Measurements from ENCODE around the gene CBLN3.
"Not testable (repeated sequence)": the region's sequence is repeated elsewhere in the genome, so short reads cannot be mapped to it uniquely, and the experiment has no call there.

The CBLN3 gene

DNA sequence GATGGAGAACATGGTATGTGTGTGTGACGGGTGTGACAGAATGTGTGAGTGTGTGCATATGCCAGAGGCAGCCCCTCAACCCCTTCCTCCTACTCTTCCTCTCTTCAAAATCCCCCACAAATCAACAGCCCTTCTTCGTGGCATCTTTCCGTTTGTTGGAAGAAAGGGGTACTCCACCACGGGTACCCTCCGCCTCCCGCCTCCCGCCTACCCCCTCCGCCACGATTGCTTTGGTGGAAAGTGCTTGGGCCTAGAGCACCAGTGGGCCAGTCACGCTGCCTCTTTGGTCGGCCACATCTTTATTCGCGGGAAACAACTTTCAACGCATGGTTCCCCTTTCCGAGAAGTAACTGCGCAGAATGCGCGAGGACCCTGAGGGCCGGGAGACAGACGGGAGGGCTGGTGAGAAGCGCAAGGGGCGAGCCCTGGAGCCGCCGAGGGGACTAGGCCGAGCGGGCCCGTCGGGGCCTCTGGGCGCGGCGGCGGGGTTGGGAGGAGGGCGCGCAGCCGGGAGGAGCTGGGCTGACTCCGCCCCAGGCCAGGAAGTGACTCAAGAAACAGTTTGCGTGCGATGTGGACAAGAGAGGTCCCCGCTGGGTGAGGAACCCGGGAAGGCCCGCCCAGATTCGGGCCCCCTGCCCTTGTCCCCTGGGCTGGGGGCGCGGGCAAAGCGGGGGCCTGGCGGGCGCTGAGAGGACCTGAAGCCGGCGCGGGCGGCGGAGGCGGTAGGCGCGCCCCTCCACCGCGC is at the start of gene CBLN3, which contains the start of gene KHNYN:
CBLN3 (minus strand) TSS at position 274 of the 748 bp plus-strand sequence. CDS start 614 bp downstream, outside the sequence.
KHNYN (plus strand) TSS at position 560 of the 748 bp plus-strand sequence. CDS start 777 bp downstream, outside the sequence.
- peak; percentile 80 to 81 for DNase-seq (ENCODE audit: low read depth in 2 of 2)

DNA sequence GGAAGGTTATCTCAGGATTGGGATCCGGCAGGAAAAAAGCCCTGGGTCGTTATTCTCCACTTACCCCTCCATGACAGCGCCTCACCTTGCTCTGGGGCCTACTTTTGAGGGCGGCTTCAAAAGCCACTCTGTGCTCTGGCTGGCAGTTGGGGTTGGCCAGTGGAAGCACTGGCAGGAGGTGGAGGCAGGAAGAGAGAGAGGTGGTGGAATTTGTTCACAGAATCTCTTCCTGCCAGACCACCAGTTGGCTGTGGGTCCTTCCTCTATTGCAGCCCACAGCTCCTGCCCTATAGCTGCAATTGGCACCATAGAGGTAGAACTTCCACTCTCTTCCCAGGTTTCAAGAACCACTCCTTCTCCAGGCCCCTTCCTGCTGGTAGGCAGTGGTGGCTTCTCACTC is 45.8 kb upstream of the CBLN3 start:
- no peak for DNase-seq (ENCODE audit: low read depth in 2 of 2)

DNA sequence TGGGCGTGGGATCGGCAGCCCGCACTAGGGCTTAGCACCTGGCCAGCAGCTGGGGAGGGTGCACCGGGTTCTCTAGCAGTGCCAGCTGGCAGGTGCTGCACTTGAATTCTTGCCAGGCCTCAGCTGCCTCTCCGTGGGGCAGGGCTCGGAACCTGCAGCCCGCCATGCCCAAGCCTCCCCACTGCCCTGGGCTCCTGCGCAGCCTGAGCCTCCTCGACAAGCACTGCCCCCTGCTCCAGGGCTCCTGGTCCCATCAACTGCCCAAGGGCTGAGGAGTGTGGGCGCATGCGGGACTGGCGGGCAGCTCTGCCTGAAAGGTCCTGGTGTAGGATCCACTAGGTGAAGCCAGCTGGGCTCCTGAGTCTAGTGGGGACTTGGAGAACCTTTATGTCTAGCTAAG is 43.7 kb upstream of the CBLN3 start:
- DNase-seq (ENCODE audit: low read depth in 2 of 2): no peak

DNA sequence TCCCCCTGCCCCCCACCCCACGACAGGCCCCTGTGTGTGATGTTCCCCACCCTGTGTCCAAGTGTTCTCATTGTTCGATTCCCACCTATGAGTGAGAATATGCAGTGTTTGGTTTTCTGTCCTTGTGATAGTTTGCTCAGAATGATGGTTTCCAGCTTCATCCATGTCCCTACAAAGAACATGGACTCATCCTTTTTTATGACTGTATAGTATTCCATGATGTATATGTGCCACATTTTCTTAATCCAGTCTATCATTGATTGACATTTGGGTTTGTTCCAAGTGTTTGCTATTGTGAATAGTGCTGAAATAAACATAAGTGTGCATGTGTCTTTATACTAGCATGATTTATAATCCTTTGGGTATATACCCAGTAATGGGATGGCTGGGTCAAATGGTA is 41.0 kb upstream of the CBLN3 start:
- DNase-seq (ENCODE audit: low read depth in 2 of 2): not testable (repeated sequence)

DNA sequence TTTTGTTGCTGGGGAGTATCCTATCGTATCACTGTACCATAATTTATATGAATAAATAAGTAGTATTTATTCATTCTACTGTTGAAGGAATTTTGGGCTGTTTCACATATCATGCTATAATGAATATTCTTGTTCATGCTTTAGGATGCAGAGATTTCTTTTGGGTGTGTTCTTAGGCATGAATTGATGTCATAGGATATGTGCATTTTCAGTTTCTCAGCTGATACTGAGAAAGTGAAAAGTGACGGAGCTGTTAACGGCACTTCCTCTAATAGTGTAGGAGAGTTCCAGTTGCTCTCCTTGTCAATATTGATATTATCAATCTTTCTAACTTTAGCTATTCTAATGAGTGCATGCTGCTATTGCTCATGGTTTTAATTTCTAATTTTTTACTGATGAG is 36.3 kb upstream of the CBLN3 start:
- DNase-seq (ENCODE audit: low read depth in 2 of 2): no peak

DNA sequence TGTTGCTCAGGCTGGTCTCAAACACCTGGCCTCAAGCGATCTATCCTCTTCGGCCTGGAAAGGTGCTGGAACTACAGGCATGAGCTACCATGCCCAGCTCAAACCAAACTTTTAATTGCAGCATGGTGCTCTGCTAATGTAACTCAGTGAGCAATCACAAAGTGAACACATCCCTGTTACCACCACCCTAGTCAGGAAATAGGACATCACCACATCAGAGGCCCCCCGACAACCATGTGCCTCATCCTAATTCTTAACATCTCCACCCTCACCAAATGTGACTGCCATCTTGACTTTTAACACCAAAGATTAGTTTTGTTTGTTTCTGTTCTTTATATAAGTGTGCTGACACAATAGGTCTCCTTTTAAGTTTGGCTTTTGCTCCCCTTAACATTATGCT is 35.9 kb upstream of the CBLN3 start:
- DNase-seq (ENCODE audit: low read depth in 2 of 2): no peak

DNA sequence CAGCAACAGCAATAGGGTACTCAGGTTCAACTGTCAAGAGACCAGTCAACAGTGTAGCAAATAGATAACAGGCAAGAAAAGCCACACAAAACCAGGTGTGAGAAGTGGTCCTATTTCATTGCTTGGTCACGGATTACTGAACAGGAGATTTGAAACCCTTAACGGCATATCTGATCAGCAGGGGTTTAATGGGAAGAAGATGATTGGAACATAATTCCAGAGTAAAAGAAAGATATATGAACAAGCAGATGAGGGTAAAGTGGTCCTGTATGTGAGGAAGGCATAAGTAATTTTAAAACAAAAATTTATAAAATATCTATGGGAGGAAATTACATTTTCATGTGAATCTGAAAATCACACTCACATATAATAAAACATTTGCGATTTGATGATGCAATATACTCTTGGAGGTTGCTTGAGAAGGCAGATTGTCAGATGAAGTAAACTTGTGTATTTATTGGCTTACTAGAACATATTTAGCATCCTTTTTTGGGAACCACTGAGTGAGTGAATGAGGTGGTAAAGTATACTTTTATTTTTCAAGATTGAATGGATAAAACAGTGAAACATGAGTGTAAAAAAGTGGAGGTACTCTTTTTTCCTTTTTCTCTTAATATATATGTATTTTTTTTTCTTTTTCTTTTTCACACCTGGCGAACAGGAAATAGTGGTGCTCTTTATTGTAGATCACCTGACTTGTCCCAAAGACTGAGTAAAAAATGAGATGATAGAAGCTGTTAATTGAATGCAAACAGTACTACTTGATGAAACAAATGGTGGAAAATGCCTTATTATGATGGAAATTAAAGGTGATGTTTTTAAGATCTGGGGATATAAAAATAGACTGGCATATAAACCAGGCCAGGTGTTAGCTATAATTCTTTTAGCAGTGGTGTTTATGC is 34.7 kb upstream of the CBLN3 start:
- DNase-seq (ENCODE audit: low read depth in 2 of 2): no peak

DNA sequence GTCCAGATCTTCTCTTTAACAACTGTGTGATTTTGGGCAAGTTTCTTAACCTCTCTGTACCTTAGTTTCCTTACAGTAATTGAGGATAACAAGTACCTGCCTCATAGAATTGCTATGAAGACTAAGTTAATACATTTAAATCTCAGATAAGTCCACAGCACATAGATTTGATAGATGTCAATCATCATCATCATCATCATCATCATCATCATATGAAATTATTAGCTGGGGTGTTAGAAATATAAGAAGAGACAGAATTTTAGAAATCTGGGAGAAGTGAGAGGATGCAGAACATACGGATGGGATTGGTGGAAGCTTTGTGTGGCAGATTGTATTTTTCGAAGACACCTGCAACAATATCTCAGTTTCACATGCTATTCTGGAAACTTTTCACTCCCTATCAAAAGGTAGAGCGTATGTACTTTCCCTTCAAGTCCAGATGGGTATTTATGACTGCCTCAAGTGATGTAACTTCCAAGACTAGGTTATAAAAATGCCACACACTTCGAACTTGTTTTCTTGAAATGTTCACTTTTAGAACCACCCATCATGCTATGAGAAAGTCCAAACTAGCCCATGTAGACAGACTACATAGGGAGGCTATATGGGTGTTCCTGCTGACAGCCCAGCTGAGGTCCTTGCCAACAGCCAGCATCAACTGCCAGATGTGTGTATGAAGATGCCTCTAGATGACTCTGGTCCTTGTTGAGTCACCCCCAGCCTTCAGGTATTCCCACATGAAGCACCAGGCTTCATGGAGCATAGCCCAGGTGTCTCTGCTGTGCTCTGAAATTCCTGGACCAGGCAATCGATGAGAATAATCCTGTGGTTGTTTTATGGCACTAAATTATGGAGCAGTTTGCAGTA is 33.8 kb upstream of the CBLN3 start:
- no peak for DNase-seq (ENCODE audit: low read depth in 2 of 2)

DNA sequence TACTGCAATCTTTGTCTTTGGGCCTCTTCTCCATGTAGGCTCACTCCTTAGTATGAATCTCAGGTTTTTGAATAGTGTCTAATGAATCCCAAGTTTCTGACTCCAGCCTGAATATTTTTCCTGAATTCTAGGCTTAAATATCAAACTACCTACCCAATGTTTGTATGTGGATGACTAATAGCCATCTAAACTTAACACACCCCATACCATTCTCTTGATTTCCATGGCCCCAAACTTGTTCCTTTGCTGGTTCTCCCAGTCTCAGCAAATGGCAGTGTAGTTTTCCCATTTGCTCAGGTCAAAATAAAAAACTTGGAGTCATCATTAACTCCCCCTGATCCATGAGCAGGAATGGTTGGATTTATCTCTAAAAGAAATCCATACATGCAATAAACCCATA is 31.9 kb upstream of the CBLN3 start:
- DNase-seq (ENCODE audit: low read depth in 2 of 2): no peak

DNA sequence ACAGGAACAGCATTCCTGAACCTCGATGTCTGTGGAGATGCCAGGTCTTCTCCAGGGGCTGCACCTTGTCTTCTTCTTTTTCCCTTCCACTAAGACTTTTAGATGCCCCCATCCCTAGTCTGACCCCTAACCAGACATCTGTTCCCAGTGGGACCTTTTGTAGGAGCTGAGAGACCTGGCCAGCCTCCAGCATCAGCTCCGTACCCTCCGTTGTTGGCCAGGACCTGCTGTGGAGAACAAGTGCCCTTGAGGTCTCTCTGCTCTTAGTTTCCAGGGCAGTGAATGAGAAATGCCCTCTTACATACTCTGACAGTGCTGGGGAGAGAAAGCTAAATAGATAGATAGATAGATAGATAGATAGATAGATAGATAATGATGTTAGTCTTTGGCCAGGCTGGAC is 29.9 kb upstream of the CBLN3 start:
- DNase-seq (ENCODE audit: low read depth in 2 of 2): no peak

DNA sequence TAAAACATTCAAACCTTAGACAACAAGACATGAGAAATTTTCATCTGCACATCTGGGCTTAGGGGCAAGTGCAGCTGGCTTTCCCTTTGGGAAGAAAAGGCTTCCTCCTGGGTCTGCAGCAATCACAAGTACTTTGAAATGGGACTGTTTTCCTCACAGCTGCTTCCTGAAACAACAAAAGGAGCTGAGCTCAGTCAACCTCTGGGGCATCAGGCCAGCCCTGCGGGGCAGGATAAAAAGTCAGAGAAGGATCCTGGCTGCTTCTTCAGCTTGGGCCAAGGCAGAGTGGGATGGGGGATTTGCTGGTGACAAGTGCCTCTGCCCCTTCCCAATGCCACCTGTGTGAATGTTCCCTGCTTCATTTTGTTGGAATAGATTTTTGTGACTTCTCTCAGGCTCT is 29.3 kb upstream of the CBLN3 start:
- no peak for DNase-seq (ENCODE audit: low read depth in 2 of 2)

DNA sequence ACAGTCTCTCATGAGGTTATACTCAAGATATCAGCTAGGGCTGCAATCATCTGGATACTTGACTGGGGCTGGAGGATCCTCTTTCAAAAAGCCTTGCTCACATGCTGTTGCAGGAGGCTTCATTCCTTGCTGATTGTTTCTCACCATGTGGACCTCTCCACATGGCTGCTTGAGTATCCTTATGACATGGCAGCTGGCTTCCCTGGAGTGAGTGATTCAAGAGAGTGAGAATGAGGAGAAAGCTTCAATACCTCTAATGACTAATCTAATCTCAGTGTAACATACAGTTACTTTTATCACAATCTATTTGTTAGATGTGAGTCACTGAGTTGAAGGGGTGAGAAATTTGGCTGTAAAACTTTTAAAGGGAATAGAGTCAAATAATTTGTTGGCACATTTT is 27.5 kb upstream of the CBLN3 start:
- no peak for DNase-seq (ENCODE audit: low read depth in 2 of 2)

DNA sequence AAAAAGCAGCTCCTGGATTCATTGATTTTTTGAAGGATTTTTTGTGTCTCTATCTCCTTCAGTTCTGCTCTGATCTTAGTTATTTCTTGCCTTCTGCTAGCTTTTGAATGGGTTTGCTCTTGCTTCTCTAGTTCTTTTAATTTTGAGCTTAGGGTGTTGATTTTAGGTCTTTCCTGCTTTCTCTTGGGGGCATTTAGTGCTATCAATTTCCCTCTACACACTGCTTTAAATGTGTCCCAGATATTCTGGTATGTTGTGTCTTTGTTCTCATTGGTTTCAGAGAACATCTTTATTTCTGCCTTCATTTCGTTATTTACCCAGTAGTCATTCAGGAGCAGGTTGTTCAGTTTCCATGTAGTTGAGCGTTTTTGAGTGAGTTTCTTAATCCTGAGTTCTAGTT is 21.4 kb upstream of the CBLN3 start:
- DNase-seq (ENCODE audit: low read depth in 2 of 2): not testable (repeated sequence)

DNA sequence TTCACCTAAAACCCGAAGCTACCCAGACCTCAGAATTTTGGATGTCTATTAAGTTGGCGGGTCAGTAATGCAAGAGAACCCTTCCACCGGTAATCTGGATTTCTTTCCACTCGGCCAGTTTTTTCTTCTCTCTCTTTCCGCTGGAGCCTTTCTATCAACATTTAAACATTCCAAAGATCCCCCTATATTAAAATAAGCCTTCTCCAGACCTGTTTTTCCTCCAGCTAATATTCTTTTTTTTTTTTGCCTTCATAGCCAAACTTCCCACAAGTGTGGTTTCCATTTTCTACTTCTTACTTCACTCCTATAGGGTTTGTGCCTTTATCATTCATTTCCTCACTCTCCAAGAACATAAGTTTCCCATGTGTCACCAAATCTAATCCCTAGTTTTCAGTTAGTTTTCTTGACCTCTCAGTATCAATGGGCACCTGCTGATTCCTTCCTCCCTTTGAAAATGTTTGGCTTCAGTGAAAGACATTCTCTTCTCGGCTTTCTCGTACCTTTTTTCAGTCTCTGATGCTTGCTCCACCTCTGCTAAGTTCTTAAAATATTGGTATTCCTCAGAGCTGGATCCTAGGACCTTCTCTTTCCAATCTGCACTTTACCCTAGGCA is 13.7 kb upstream of the CBLN3 start:
- DNase-seq (ENCODE audit: low read depth in 2 of 2): no peak

DNA sequence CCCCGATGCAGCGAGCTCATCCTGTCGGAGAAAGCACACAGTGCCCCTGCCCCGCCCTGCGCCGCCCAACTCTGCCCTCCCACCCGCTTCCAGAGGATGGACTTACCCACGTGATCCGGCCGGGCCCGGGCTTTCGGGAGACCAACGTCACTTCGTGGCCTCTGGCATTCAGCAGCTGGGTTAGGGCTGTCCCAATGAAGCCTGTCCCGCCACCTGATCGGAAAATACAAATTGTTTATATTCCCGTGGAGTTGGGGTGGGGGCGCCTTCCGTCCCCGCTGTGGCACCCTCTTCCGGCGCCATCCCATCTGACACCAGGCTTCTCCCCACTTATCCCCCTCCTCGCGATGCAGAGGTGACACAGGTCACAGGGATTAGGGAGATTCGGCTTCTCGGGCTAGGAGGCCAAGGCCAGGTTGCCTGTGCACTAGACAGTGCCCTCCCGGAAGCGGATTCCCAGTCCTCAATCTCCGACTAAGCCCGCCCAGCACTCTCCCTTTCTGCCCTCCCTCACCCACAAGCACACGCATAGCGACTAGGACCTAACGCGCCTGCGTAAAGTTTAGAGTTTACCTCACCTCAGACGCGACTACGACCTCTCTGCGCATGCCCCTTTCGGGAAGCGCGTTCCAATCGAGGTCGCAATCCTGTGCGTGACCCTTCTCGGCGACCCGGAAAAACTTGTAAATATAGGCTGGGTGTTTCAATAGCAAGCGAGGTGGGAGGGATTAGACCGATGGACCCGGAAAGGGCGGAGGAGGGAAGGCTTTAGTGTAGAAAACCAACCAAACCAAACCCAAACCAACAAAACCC is 13.0 kb upstream of the CBLN3 start, which contains the start of gene SDR39U1:
SDR39U1 (minus strand) TSS at position 537 of the 813 bp plus-strand sequence; CDS start at position 530, 7 bp downstream.
- peak; percentile 83 to 92 for DNase-seq (ENCODE audit: low read depth in 2 of 2)

DNA sequence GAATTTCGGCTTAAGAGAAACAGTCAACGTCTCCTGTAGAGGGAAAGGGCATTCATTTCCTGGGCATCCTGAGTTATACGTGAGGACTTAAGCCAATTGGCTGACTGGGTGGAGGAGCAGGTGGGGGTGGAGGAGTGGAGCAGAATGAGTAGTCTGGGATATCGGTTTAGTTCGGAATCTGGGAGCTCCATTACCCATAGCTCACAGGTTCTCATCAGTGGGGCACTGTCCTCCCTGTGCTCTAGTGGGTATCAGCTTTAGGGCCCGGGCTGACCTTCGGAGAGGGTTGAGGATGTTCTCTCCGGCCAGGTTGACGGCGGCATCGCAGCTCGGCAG is 12.4 kb upstream of the CBLN3 start:
- DNase-seq (ENCODE audit: low read depth in 2 of 2): no peak

DNA sequence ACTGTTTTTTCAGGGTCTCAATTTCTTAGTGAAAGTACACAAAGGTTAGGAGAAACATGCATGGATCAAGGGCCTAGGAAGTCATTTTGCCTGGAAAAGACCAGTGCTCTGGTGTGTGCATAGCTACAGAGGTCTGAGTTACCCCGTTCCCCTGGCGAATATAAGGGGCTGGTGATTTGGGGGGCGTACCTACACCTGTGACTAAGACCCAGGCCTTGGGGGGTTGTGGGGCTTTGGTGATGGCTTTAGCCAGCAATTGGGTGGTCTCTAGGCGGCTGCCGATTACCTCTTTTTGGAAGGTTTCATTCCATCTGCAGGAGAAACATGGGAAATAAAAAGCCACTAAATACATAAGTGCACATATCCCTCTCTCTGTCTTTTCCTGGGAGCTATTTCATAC is 12.0 kb upstream of the CBLN3 start:
- DNase-seq (ENCODE audit: low read depth in 2 of 2): no peak

DNA sequence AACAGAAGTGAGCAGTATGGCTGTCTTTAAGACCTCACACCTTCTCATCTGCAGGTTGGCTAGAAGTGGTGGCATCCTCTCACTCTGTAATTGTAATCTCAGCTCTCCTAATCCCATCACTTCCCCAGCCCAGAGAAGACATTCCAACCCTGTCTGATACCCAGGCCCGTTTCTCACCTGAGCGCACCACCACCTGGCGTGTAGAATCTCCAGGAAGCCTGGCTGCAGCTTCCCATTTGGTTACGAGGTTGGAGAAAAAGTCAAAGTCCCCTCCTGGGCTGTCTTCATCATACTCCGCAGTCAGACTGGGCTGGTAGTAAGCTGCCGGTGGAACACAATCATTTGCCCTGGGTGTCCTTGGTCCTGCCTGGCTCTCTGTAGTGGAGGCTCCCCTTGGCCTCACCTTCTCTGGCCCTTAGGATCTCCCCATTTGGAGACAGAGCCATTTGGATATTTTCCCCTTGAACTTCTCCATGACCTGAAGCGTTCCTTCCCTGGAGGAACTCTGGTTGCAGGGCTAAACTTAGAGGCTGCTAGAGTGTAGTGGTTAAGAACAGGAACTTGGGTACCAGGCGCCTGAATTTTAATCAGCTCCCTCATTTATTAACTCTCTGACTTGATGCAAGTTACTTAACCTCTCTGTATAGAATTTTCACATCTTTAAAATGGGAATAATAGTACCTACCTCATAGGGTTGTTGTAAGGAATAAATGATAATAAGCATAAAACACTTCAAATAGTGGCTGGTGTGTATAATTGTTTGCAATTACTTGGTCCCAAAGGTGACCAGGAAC is 11.3 kb upstream of the CBLN3 start:
- no peak for DNase-seq (ENCODE audit: low read depth in 2 of 2)

DNA sequence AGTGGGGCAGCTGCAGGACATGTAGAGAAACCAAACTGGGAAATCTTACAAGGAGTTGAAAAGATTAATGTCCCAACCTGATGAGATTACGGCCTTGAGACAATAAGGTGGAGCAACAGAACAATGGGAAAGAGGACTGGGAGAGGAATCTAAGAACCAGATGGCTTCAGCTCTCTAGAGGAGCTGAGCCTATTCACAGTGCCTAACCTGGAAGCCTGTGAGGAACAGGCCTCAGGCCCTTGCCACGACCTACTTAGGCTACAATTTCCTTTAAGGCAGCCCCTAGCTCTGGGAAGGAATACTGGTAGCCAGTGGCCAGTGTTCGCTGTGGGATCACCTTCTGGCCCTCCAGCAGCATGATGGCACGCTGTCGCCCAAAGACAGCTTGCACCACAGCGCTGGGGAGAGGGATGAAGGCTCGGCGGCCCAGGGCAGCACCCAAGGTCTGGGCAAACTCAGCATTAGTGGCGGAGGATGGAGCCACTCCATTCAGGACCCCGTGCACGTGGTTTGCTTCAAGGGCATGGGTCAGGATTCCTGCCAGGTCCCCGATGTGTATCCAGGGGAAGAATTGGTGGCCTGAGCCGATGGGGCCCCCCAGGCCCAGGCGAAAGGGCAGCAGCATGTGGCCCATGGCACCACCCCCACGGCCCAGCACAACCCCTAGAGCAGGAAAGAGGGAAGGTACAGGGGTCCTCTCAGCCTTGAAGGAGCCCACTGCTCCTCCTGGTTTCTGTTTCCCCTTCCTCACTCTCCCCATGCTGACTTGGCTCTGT is 10.6 kb upstream of the CBLN3 start:
- no peak for DNase-seq (ENCODE audit: low read depth in 2 of 2)

Measured in stimulated activated CD8-positive, alpha-beta memory T cell treated with anti-CD3 and anti-CD28 coated beads, Interleukin-2, amount 100 ng/mL, for 48 hours (primary cell).